Hematopoietic multipotent progenitor cell treated with erythropoietin and hydrocortisone succinate and interleukin-3 and kit ligand, for 6 days (in vitro differentiated cells): ENCODE results near the gene UVRAG.

Source experiments
- DNase-seq: peaks from one replicate; pipeline ENCODE4 v3.0.0-alpha.2; 2015

UVRAG gene

GRCh38 chr11:76179147-76179546, 364.1 kb downstream of the UVRAG start:
- DNase-seq = no peak

DNA sequence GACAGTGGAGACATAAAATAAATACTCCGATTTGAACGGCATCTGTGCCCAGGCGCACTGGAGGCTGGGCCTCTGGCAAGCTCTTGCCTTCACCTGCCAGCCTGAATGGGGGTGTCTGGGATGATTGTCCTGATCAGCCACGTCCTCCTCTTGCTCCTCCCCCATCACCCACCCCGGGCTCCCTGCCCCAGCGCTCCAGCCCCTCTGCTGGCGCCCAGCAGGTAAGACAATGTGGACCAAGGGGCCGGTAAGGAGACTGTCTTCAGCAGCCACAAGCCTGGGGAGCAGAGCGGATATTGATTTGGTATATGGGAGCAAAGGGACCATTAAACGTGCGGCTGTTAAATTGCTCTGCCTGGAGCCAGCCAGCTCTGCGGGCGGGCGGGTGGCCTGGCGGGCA, 366.4 kb downstream of the UVRAG start:
- DNase-seq = no peak

DNA sequence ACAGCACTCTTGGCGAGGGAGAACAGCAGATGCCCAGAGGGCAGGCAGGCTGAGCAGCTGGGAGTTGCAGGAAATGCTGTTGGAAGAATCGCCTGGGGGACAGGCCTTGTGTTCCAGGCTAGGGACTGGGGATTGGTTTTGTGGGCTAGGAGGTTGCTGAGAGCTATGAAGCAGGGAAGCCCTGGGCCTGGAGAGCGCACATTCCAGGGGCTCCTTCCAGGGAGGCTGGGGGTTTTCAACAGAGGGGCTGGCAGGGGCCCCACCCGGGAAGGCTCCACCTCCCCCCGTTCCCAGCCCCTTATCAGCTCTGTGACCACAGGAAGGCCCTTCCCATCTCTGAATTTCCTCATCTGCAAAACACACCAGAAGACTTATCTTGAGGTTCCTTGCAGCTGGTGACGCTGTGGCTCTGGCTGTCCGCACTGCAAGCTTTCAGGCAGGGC, 369.6 kb downstream of the UVRAG start:
- peak; percentile 80 for DNase-seq

- DNase-seq = no peak
These were observed 370.5 kb downstream of the UVRAG start for GRCh38 chr11:76185511-76185910.

- DNase-seq = no peak
These were observed 371.0 kb downstream of the UVRAG start for GRCh38 chr11:76185931-76186401.

DNA sequence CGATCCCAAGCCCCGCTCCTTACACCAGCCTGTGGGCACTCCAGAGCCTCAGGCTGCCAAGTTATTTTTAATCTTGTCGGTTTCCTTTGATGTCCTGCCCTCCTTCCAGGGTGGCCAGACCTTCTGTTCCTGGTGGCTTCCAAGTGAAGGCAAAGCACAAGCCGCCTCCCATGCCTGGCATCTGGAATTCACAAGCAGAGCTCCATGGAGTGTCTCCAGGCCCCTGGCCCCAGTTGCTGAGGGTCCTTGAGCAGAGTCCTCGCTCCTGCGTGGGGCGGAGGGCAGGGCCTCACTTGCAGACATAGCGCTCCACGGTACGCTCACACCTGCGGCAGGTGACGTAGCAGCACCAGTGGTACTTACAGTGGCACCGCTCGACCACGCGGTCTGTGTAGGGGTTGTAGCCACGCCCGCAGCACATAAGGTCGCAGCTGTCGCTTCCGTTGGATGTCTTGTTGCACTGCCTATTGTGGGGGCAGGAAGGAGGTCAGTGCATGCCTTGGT, 371.8 kb downstream of the UVRAG start:
- no peak for DNase-seq

- no peak for DNase-seq
These were observed 373.9 kb downstream of the UVRAG start for GRCh38 chr11:76188873-76189272.

DNA sequence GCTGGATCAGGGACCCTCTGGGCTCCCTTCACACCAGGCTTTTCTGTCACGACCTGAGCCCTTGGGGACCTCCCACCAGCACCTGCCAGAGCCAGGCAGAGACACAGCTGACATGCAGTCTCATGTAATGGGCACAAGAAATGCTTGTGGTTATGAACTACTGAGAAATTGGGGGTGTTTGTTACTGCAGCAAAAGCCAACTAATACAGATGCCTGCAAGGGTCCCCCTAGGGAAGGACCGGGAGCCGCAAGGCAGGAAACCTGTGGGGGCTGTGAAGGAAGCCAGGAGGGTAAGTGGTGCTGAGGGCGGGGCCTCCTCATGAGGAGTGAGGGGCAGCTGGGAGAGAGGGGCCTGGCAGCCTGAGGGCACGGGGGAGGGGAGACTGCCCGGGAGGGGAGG, 374.7 kb downstream of the UVRAG start:
- DNase-seq = no peak

GRCh38 chr11:76190376-76190775, 375.4 kb downstream of the UVRAG start:
- DNase-seq = no peak
